ENCODE data around the gene CSNK2B. TPM values are rescaled to one million over a fixed set of nuclear protein-coding genes. Genes with fewer than 3 reads are reported as not detected.
A peak's percentile ranks its signal among the peaks of the same experiment; 100 is the strongest.

CSNK2B gene
- polyA plus RNA-seq, 1 donor (not counting 4 experiments of a cell fraction or from before 2014, with no cell fraction given) = 43.7 TPM

GRCh38 chr6:31621320-31621939 is 44.5 kb upstream of the CSNK2B start:
- Histone ChIP-seq H4K20me1 (ENCODE audit: control insufficient read depth, extremely low read depth, insufficient read depth, low read length) (peaks cover 26% of the 10 kb centered on the region), H3K4me1 (ENCODE audit: control insufficient read depth, extremely low read depth, insufficient read depth, low read length) (peaks cover 14% of the 10 kb centered on the region)

GRCh38 chr6:31621991-31622390 is 43.9 kb upstream of the CSNK2B start:
- Histone ChIP-seq H3K9me3 (ENCODE audit: control insufficient read depth, low read depth, low read length) (no peaks in the 10 kb centered on the region), H3K27ac (ENCODE audit: control insufficient read depth, insufficient read depth, low read length) (peak overlapping the region; percentile 81), H3K4me1 (ENCODE audit: control insufficient read depth, extremely low read depth, insufficient read depth, low read length) (peaks cover 14% of the 10 kb centered on the region), H3K27me3 (ENCODE audit: control insufficient read depth, extremely low read depth, insufficient read depth, low read length) (no peaks in the 10 kb centered on the region), H3K9me1 (ENCODE audit: control insufficient read depth, extremely low read depth, insufficient read depth, low read length) (peaks cover 2% of the 10 kb centered on the region), H2AFZ (ENCODE audit: control insufficient read depth, low read length) (no peak overlapping the region), H3K9ac (ENCODE audit: control insufficient read depth, extremely low read depth, insufficient read depth, low read length) (peak overlapping the region; percentile 94), H4K20me1 (ENCODE audit: control insufficient read depth, extremely low read depth, insufficient read depth, low read length) (peaks cover 26% of the 10 kb centered on the region), H3K4me3 (ENCODE audit: control insufficient read depth in 2 of 3, extremely low read depth in 1 of 3, insufficient read depth in 2 of 3, low read depth in 1 of 3, low read length in 3 of 3) (peak overlapping the region; percentile 84 to 99 (median 88)), H3K79me2 (ENCODE audit: control insufficient read depth, insufficient read depth, low read length) (peaks cover 59% of the 10 kb centered on the region), H3K36me3 (ENCODE audit: control insufficient read depth in 2 of 2, extremely low read depth in 1 of 2, insufficient read depth in 2 of 2, low read length in 2 of 2) (peaks cover 31 to 46% of the 10 kb centered on the region in 2 experiments), H3K4me2 (ENCODE audit: control insufficient read depth, extremely low read depth, insufficient read depth, low read depth, low read length) (peak overlapping the region; percentile 99)
- DNase-seq (ENCODE audit: low read depth, low spot score) (no peak), FAIRE-seq (no peak)
- dilution Hi-C loops (cut with MboI; ENCODE audit: extremely low pct_ligation_motif_present, low sequenced_read_pairs) = no loop called here
- TF ChIP-seq CTCF (optimal IDR thresholded peaks at IDR 0.05 in 1 of 3, IDR thresholded peaks at IDR 0.05 in 1 of 3, conservative IDR thresholded peaks at IDR 0.05 in 1 of 3; ENCODE audit: extremely low read depth in 1 of 3, insufficient read depth in 2 of 3, low read length in 3 of 3) (no peak), EZH2 (IDR thresholded peaks at IDR 0.05; ENCODE audit: low read length) (no peak)

More at GRCh38 chr6:31621320-31621939, 44.5 kb upstream of the CSNK2B start:
- Histone ChIP-seq H3K9ac (ENCODE audit: control insufficient read depth, extremely low read depth, insufficient read depth, low read length) (peak overlapping the region; percentile 94), H3K27me3 (ENCODE audit: control insufficient read depth, extremely low read depth, insufficient read depth, low read length) (no peaks in the 10 kb centered on the region), H3K4me3 (ENCODE audit: control insufficient read depth in 2 of 3, extremely low read depth in 1 of 3, insufficient read depth in 2 of 3, low read depth in 1 of 3, low read length in 3 of 3) (peak overlapping the region; percentile 84 to 99 (median 88)), H2AFZ (ENCODE audit: control insufficient read depth, low read length) (no peak overlapping the region), H3K36me3 (ENCODE audit: control insufficient read depth in 2 of 2, extremely low read depth in 1 of 2, insufficient read depth in 2 of 2, low read length in 2 of 2) (peaks cover 26 to 40% of the 10 kb centered on the region in 2 experiments), H3K4me2 (ENCODE audit: control insufficient read depth, extremely low read depth, insufficient read depth, low read depth, low read length) (peak overlapping the region; percentile 99), H3K79me2 (ENCODE audit: control insufficient read depth, insufficient read depth, low read length) (peaks cover 56% of the 10 kb centered on the region), H3K9me1 (ENCODE audit: control insufficient read depth, extremely low read depth, insufficient read depth, low read length) (peaks cover 2% of the 10 kb centered on the region), H3K9me3 (ENCODE audit: control insufficient read depth, low read depth, low read length) (no peaks in the 10 kb centered on the region), H3K27ac (ENCODE audit: control insufficient read depth, insufficient read depth, low read length) (peak overlapping the region; percentile 81)
- dilution Hi-C loops (cut with MboI; ENCODE audit: extremely low pct_ligation_motif_present, low sequenced_read_pairs) = no loop called here
- DNase-seq (ENCODE audit: low read depth, low spot score) = no peak
- no peak for FAIRE-seq
- TF ChIP-seq CTCF (optimal IDR thresholded peaks at IDR 0.05 in 1 of 3, IDR thresholded peaks at IDR 0.05 in 1 of 3, conservative IDR thresholded peaks at IDR 0.05 in 1 of 3; ENCODE audit: extremely low read depth in 1 of 3, insufficient read depth in 2 of 3, low read length in 3 of 3) (no peak), EZH2 (IDR thresholded peaks at IDR 0.05; ENCODE audit: low read length) (no peak)

Data from keratinocyte (primary cell).